GM12892 (cell line): ENCODE data around the gene MGAT3. TPM values are rescaled to one million over a fixed set of nuclear protein-coding genes. Genes with fewer than 3 reads are reported as not detected.
"Not testable (repeated sequence)": the region's sequence is repeated elsewhere in the genome, so short reads cannot be mapped to it uniquely, and the experiment has no call there.

Source experiments
- DNase-seq: peaks from one replicate; pipeline ENCODE4 v3.0.0; 2011; ENCODE audit not compliant: insufficient read length
- FAIRE-seq: peaks from 2 replicates; lab custom pipeline; 2011; peaks lifted over from hg19 to GRCh38; lab: Jason Lieb, UNC
- POLR2A ChIP-seq: IDR thresholded peaks from 2 replicates; pipeline ENCODE4 v1.6.1; 2011; ENCODE audit warnings: low read depth, low read length, control low read depth
- POLR2AphosphoS5 ChIP-seq: IDR thresholded peaks from 2 replicates; pipeline ENCODE4 v1.6.1; 2011; ENCODE audit warnings: low read depth, low read length, control low read depth
- TAF1 ChIP-seq: IDR thresholded peaks from 2 replicates; pipeline ENCODE4 v1.6.1; 2011; ENCODE audit warnings: low read depth, mild to moderate bottlenecking, control low read depth, low read length, borderline replicate concordance
- polyA plus RNA-seq: library from polyadenylated mRNA; unstranded; fragments of >200 nt; gene quantifications from one replicate; pipeline ENCODE4 v1.2.1, GENCODE V29; 2012; ENCODE audit warnings: missing spikeins, inconsistent platforms; ENCODE audit not compliant: missing spikeins

The MGAT3 gene, protein sequence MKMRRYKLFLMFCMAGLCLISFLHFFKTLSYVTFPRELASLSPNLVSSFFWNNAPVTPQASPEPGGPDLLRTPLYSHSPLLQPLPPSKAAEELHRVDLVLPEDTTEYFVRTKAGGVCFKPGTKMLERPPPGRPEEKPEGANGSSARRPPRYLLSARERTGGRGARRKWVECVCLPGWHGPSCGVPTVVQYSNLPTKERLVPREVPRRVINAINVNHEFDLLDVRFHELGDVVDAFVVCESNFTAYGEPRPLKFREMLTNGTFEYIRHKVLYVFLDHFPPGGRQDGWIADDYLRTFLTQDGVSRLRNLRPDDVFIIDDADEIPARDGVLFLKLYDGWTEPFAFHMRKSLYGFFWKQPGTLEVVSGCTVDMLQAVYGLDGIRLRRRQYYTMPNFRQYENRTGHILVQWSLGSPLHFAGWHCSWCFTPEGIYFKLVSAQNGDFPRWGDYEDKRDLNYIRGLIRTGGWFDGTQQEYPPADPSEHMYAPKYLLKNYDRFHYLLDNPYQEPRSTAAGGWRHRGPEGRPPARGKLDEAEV
- 16.6 TPM for polyA plus RNA-seq

DNA sequence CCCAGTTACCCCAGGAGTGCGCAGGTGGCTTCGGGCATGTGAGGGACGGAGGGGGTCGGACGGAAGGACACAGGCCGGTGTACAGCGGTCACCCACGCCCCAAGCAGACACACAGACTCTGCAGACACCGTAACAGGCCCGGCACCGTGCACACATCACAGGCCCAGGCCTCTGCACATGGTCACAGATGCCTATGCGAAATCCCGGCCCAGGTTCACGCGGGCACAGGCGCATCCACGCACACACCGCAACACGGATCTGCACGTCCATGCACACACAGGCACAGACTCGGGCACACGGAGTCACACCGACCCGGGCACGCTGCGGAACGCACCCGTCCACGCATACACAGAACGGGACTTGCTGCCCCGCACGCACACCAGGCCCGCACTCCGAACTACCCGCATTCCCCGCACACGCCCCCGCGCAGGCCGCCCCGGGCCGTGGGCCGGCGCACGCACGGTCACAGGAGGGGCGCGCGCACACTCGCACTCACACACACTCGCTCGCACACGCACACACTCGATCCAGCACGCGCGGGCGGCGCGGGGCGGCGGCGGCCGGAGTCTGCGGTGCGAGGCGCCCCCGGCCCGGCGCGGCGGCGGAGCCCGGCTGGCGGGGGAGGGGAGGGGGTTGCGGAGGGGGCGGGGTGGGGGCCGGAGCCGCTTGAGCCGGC lies at the start of gene MGAT3:
Gene MGAT3, plus strand, starts transcription at position 491 of the 676 bp plus-strand sequence. CDS start 30,336 bp downstream, outside the sequence.
- FAIRE-seq: peak; percentile 80
- DNase-seq: no peak
- TF ChIP-seq TAF1: no peak

DNA sequence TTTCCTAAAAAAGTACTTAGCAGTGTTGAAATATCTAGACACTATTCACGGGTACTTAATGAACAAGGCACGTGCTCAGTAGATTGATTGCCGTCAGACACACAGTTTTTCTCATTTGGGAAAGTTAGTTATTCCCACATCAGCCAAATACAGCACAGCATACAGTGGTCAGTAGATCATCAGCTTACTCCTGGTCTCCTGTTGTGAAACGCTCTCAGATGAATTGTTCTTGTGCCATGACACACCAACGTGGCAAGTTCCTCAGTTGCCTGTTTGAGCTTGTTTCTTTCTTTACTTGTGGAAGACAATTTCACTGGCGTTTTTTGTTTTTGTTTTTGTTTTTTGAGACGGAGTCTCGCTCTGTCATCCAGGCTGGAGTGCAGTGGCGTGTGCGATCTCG lies 48.6 kb upstream of the MGAT3 start:
- peak; percentile 44 for FAIRE-seq
- no peak for DNase-seq

DNA sequence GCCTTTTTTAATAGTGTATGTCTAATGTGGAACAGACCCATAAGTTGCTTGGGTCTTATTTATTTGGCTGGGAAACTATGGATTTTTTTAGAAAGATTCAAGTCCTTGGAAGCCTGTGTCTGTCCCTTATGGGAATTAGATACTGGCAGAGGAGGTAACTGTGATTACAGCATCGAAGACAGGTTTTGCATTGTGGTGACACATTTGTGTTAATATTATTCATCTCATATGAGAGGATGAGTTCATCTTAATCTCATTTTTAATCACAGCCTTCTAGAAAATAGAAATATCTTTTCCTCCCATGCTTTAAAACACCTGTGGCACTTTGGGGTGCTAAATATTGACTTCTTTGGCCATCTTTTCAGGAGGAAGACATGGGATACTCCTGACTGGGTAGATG lies 48.0 kb upstream of the MGAT3 start:
- DNase-seq (no peak), FAIRE-seq (no peak)
- no peak for TF ChIP-seq POLR2AphosphoS5
- no peak for TF ChIP-seq TAF1
- no peak for TF ChIP-seq POLR2A

More for the DNA sequence above, 48.6 kb upstream of the MGAT3 start:
- TF ChIP-seq POLR2A: no peak

DNA sequence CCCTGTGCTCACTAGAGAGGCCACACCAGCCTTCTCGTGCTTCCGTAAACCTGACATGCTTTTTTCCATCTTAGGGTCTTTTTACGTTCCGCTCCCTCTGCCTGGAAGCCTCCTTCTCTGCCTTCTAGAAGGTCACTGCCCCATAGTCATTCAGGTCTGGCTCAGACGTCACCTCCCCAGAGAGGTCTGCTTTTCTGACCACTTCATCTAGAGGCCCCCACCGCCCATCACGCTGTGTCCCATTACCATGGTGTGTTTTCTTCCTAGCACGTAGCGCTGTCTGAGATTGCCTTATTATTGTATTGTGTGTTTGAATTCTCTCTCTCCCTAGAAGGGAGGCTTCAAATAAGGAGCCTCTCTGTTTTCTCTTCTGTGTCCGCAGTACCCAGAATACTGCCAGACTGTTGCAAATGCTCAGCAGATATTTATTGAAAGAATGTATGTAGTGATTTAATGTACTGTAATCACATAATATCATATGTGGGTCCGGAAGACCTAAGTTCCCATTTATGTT lies 47.2 kb upstream of the MGAT3 start:
- FAIRE-seq: no peak
- no peak for DNase-seq
- TF ChIP-seq TAF1: no peak
- TF ChIP-seq POLR2AphosphoS5: no peak
- no peak for TF ChIP-seq POLR2A

DNA sequence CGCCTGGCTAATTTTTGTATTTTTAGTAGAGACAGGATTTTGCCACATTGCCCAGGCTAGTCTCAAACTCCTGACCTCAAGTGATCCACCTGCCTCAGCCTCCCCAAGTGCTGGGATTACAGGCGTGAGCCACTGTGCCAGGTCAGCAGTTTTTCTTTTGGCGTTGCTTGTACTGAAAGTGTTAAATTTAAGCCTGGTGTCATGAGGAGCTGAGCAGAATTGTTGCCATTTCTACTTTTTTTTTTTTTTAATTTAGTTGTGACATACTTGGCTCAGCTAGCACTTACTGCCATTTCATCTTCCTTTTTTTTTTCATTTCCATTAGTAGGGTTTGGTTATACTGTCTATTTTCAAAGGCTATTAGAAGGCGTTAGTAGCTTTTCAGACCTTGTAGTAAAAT lies 46.5 kb upstream of the MGAT3 start:
- no peak for FAIRE-seq

DNA sequence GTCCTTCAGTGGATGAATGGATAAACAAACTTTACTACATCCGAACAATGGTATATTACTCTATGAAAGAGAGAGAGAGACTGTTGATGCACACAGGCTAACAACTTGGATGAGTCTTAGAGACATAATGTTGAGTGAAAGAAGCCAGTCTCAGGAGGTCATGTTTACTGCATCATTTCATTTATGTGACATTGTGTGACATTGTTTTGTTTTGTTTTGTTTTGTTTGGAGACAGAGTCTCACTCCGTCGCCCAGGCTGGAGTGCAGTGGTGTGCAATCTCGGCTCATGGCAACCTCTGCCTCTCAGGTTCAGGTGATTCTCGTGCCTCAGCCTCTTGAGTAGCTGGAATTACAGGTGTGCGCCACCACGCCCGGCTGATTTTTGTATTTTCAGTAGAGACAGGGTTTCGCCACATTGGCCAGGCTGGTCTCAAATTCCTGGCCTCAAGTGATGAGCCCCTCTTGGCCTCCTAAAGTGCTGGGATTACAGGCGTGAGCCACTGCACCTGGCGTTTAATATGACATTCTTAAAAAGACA lies 44.9 kb upstream of the MGAT3 start:
- DNase-seq, FAIRE-seq: not testable (repeated sequence)

More for the DNA sequence above, 46.5 kb upstream of the MGAT3 start:
- TF ChIP-seq TAF1 (no peak), POLR2A (no peak), POLR2AphosphoS5 (no peak)
- no peak for DNase-seq

DNA sequence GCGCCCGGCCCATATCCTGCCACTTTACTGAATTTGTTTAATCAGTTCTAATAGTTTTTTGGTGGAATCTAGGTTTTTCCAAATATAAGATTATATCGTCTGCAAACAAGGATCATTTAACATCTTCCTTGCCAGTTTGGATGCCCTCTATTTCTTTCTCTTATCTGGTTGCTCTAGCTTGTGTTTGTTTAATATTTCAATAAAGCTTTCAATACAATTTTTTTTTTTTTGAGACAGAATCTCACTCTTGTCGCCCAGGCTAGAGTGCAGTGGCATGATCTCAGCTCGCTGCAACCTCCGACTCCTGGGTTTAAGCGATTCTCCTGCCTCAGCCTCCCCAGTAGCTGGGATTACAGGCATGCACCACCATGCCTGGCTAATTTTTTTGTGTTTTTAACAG lies 43.6 kb upstream of the MGAT3 start:
- not testable (repeated sequence) for FAIRE-seq, DNase-seq

DNA sequence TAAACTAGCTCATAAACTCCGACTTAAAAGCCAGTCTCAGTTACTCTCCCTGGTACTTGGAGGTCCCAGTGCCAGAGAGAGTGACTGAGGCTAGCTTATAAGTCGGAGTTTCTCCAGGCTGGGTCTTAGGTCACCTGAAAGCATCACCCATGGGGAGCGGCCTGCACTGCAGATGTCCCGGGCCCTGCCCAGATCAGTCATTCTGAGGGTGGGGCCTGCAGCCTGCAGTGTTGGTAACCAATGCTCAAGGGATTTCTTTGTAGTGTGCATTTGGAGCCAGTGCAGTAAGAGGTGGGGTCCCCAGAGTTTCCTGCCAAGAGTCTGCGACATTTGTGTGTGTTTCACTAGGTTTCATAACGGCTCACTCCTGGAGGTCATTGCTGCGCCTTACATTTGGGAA lies 42.4 kb upstream of the MGAT3 start:
- DNase-seq (no peak), FAIRE-seq (no peak)

DNA sequence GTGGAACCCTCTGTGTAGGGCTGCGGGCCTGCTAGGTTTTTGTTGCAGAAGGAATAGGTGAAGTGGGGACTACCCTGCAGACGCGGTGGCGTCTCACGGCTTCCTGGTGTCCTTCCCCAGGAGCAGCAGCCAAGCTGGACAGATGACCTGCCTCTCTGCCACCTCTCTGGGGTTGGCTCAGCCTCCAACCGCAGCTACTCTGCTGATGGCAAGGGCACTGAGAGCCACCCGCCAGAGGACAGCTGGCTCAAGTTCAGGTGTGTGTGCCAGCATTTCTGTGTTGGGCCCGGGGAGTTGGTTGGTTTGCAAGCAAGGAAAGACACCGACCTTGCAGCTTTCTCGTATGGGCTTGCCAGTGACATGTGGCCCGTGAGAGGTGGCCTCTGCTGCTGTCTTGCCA lies 41.9 kb upstream of the MGAT3 start:
- FAIRE-seq (no peak), DNase-seq (no peak)
- no peak for TF ChIP-seq POLR2AphosphoS5
- TF ChIP-seq TAF1: no peak
- TF ChIP-seq POLR2A: no peak

More for the DNA sequence above, 42.4 kb upstream of the MGAT3 start:
- no peak for TF ChIP-seq POLR2A
- no peak for TF ChIP-seq POLR2AphosphoS5
- TF ChIP-seq TAF1: no peak

DNA sequence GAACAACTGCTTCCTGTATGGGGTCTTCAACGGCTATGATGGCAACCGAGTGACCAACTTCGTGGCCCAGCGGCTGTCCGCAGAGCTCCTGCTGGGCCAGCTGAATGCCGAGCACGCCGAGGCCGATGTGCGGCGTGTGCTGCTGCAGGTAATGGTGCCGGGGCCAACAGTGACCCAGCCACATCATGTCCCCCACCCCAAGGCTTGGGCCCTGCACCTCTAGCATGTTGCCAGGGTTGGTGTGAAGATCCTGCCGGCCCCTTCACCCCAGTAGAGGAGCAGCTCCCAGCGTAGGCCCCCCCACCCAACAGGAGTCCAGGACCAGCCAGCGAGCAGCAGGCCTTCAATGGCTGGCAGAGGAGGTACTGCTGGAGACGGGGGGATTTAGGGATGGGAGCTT lies 41.3 kb upstream of the MGAT3 start:
- TF ChIP-seq POLR2AphosphoS5 (no peak), POLR2A (no peak), TAF1 (no peak)
- FAIRE-seq (no peak), DNase-seq (no peak)

DNA sequence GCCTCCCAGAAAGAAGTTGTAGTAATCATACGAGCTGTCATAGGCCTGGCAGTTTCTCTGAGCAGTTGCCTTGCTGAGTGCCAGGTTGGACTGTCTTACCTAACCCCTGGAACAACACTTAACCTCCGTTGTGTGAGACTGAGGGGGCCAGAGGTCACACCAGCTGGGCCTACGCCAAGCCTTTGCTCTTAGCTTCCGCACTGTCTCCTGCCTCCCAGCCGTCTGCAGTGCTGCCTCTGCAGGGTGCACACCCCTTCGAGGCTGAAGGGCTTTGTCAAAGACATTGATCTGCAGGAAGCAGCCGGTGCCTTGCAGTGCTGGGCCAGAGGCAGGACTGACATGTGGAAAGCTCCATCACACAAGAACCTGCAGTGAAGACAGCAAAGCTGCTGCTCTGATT lies 40.5 kb upstream of the MGAT3 start:
- TF ChIP-seq POLR2AphosphoS5 (no peak), POLR2A (no peak), TAF1 (no peak)
- no peak for FAIRE-seq
- no peak for DNase-seq

DNA sequence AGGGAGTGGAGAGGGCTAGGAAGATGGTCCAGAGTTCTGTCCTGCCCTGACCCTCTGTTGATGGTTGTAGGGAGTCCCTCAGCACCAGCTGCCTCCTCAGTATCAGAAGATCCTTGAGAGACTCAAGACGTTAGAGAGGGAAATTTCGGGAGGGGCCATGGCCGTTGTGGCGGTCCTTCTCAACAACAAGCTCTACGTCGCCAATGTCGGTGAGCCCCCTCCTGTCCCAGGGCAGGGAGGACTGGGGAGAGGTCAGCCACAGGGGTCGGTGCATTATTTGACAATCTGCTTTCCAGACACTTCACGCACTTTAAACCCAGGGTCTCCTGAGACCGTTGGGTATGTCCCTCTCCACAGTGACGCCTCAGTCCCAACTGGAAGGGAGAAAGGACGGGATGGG lies 39.2 kb upstream of the MGAT3 start:
- TF ChIP-seq POLR2AphosphoS5: no peak
- TF ChIP-seq POLR2A: no peak
- TF ChIP-seq TAF1: no peak
- FAIRE-seq (no peak), DNase-seq (no peak)
